Osteocyte (in vitro differentiated cells): ENCODE data around the gene CFTR. TPM values are rescaled to one million over a fixed set of nuclear protein-coding genes. Genes with fewer than 3 reads are reported as not detected.

Experiments used
- DNase-seq: peaks from one replicate; pipeline ENCODE4 v3.0.0; 2021; ENCODE audit warnings: mixed read lengths; ENCODE audit not compliant: unreplicated experiment; ENCODE audit errors: extremely low spot score
- H3K27ac Mint-ChIP-seq: one replicate; pipeline ENCODE4 v1.8.0; 2021; ENCODE audit warnings: mild to moderate bottlenecking, mixed read lengths; ENCODE audit not compliant: unreplicated experiment
- H3K27me3 Mint-ChIP-seq: one replicate; pipeline ENCODE4 v1.8.0; 2021; ENCODE audit warnings: mixed read lengths; ENCODE audit not compliant: unreplicated experiment
- H3K36me3 Mint-ChIP-seq: one replicate; pipeline ENCODE4 v1.8.0; 2021; ENCODE audit warnings: mixed read lengths; ENCODE audit not compliant: unreplicated experiment
- H3K4me1 Mint-ChIP-seq: one replicate; pipeline ENCODE4 v1.8.0; 2021; ENCODE audit warnings: mixed read lengths; ENCODE audit not compliant: unreplicated experiment
- H3K4me3 Mint-ChIP-seq: one replicate; pipeline ENCODE4 v1.8.0; 2021; ENCODE audit warnings: mild to moderate bottlenecking, moderate library complexity, mixed read lengths; ENCODE audit not compliant: unreplicated experiment
- H3K9me3 Mint-ChIP-seq: one replicate; pipeline ENCODE4 v1.8.0; 2021; ENCODE audit warnings: mixed read lengths; ENCODE audit not compliant: unreplicated experiment
- total RNA-seq: library from RNA; stranded (reverse); gene quantifications from 2 replicates; pipeline ENCODE4 v1.2.1, GENCODE V29; 2021
- TF ChIP-seq, protein P1 (sequence below): fragments of 200-600 bp; sonication (generic); IDR thresholded peaks from 2 replicates; pipeline ENCODE4 v1.5.0; 2021; ENCODE audit warnings: antibody characterized with exemption, mild to moderate bottlenecking, moderate library complexity

The CFTR gene
- total RNA-seq, 1 donor from 2014 or later: not detected

DNA sequence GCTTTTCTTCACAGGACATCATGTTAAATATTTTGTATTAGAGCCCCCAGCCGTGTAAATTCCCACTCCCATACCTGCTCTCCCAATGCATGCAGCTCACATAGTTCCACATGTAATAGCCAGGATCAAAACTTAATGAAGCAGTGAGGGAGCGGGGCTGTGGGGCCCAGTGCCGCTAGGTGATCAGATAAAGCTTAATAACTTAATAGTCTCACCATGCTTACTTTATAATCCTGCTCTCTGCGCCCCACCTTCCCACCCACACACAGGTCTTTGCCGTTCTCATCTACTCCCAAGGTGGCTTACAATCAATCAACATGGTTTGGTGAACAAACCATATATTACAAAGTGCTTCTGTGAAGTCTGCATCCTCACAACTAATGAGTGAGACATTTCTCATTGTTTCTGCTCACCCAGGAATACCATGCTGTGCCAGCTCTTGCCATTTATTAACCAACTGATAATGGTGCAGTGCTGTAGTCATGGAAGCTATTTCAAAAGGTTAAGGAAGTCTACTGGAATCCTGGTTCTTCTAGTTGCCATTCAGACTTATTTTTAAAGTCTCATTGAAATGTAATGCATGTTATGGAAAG, 237.0 kb downstream of the CFTR start:
- TF ChIP-seq, protein P1, sequence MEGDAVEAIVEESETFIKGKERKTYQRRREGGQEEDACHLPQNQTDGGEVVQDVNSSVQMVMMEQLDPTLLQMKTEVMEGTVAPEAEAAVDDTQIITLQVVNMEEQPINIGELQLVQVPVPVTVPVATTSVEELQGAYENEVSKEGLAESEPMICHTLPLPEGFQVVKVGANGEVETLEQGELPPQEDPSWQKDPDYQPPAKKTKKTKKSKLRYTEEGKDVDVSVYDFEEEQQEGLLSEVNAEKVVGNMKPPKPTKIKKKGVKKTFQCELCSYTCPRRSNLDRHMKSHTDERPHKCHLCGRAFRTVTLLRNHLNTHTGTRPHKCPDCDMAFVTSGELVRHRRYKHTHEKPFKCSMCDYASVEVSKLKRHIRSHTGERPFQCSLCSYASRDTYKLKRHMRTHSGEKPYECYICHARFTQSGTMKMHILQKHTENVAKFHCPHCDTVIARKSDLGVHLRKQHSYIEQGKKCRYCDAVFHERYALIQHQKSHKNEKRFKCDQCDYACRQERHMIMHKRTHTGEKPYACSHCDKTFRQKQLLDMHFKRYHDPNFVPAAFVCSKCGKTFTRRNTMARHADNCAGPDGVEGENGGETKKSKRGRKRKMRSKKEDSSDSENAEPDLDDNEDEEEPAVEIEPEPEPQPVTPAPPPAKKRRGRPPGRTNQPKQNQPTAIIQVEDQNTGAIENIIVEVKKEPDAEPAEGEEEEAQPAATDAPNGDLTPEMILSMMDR: no peak
- no peaks in the 10 kb centered on the region for H3K27me3 Mint-ChIP-seq
- no peak for DNase-seq
- no peaks in the 10 kb centered on the region for H3K9me3 Mint-ChIP-seq
- no peaks in the 10 kb centered on the region for H3K4me1 Mint-ChIP-seq
- H3K36me3 Mint-ChIP-seq: no peaks in the 10 kb centered on the region
- H3K4me3 Mint-ChIP-seq: no peak overlapping the region
- H3K27ac Mint-ChIP-seq: no peak overlapping the region

DNA sequence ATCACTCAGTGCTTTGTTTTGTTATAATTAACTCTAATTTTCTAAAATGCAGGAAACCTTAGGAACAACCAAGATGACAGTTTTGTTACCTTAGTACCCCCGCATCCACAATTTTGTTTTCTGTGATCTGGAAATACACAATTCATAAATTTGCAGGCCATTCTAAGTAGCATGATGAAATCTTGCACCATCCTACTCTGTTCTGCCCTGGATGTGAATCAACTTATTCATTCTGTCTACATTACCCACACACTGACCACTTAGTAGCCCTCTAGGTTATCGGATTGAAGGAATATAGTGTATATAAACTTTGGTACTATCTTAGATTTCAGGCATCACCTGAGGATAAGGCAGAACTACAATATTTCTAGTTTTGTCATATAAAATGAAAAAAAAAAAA, 237.5 kb downstream of the CFTR start:
- Mint-ChIP-seq H3K36me3 (no peaks in the 10 kb centered on the region), H3K9me3 (no peaks in the 10 kb centered on the region), H3K27ac (no peak overlapping the region), H3K4me1 (no peaks in the 10 kb centered on the region), H3K4me3 (no peak overlapping the region), H3K27me3 (no peaks in the 10 kb centered on the region)
- no peak for DNase-seq
- TF ChIP-seq, protein P1: no peak

Other genes starting within 250 kb of the CFTR start
- gene WNT2, start 157.0 kb upstream of the CFTR start, total RNA-seq: 9.5 and 11.5 TPM in 2 replicates
- not detected in 2 replicates for gene ASZ1, start 52.5 kb upstream of the CFTR start, total RNA-seq